Measurements from ENCODE around the gene MTA2.

Gene MTA2

GRCh38 chr11:62646825-62647608, 45.4 kb upstream of the MTA2 start:
- no peak overlapping the region for H3K27ac ChIP-seq (ENCODE audit: extremely low read depth, low read depth, low read length)
- peaks cover 3% of the 10 kb centered on the region; the same call in 1 of the 2 replicates for H3K4me1 ChIP-seq (ENCODE audit: control insufficient read depth, insufficient read depth, low read length)
- TF ChIP-seq ZNF341 (tag by site-specific recombination; IDR thresholded peaks at IDR 0.05; ENCODE audit: low read depth): peak; percentile 25; the same call in 1 of the 2 replicates
- TF ChIP-seq, protein P1, sequence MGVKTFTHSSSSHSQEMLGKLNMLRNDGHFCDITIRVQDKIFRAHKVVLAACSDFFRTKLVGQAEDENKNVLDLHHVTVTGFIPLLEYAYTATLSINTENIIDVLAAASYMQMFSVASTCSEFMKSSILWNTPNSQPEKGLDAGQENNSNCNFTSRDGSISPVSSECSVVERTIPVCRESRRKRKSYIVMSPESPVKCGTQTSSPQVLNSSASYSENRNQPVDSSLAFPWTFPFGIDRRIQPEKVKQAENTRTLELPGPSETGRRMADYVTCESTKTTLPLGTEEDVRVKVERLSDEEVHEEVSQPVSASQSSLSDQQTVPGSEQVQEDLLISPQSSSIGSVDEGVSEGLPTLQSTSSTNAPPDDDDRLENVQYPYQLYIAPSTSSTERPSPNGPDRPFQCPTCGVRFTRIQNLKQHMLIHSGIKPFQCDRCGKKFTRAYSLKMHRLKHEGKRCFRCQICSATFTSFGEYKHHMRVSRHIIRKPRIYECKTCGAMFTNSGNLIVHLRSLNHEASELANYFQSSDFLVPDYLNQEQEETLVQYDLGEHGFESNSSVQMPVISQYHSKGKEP (tag by site-specific recombination; IDR thresholded peaks at IDR 0.05): no peak
- ChIA-PET POLR2A (interaction anchor here (0.6 to 5.9 kb wide), 23 partner anchors 9 to 288 kb away, joined by 3 to 79 read pairs (median 4); partner anchors contain the start of genes B3GAT3, C11orf98, CSKMT and EEF1G), CTCF (no interaction called here)
- H3K4me3 ChIP-seq (ENCODE audit: low read depth, low read length): no peak overlapping the region
- H3K9me3 ChIP-seq (ENCODE audit: control insufficient read depth, insufficient read depth, low read depth, low read length): no peaks in the 10 kb centered on the region
- H3K36me3 ChIP-seq (ENCODE audit: control insufficient read depth in 2 of 2, insufficient read depth in 1 of 2, low read length in 2 of 2): peaks cover 5 to 57% of the 10 kb centered on the region in 2 experiments; a peak in 2 of 3 replicates

DNA sequence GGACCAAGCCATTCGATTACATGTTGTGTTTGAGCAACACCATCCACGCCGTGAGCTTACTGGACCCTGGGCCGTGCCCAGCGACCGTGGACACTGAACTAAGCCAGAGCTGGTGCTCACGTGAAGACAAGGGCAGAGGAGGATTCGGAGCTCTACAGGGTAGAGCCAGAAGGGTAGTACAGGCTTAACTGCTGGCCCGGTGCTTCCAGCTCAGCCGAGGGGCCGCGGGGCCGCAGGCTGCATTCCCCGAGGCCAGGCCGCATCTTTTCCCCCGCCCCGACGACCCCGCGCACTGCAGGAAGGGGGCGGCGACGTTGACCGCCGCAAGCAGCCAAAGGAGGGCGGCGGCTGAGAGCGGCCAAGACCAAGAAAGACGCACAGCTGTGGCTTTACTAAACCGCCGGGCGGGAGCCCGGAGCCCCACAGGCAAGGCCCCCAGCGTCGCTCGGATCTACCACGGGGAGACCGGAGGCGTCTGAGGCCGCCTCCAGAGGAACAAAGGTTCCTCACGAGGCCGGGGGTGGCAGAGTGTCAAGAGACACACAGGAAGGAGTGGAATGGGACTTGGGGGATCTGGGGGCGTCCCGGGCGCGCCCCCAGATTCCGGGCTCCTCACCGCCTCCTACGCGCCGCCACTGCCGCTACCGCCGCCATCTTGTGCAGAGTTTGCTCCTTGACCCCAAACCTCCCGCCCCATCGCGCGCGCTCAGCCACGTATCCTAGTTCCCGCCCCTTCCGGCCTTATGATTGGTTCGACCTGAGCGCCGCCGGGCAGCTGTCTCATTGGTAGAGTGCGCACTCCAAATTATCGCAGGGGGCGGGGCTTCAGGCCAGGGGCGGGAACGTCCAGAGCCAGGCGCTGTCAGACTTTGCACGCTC, 44.5 kb upstream of the MTA2 start, which contains the start of gene GANAB:
Gene GANAB (minus strand): TSS at position 668 of the 879 bp plus-strand sequence. CDS start 14 bp downstream, at position 654.
- H3K4me1 ChIP-seq (ENCODE audit: control insufficient read depth, insufficient read depth, low read length): peaks cover 3% of the 10 kb centered on the region; the same call in 1 of the 2 replicates
- POLR2A ChIA-PET: interaction anchor here (0.6 to 5.9 kb wide), 24 partner anchors 9 to 289 kb away, joined by 3 to 79 read pairs (median 4); partner anchors contain the start of genes B3GAT3, C11orf98, CSKMT and EEF1G
- H3K27ac ChIP-seq (ENCODE audit: extremely low read depth, low read depth, low read length): peak within 1 kb of the TSS; percentile 83
- no peaks in the 10 kb centered on the region for H3K9me3 ChIP-seq (ENCODE audit: control insufficient read depth, insufficient read depth, low read depth, low read length)
- CTCF ChIA-PET: interaction anchor here (0.9 to 1.5 kb wide), 3 partner anchors 9 to 85 kb away, joined by 3 to 5 read pairs (median 4); no protein-coding TSS in a partner anchor
- peaks cover 5 to 57% of the 10 kb centered on the region in 2 experiments; a peak in 2 of 3 replicates for H3K36me3 ChIP-seq (ENCODE audit: control insufficient read depth in 2 of 2, insufficient read depth in 1 of 2, low read length in 2 of 2)
- H3K4me3 ChIP-seq (ENCODE audit: low read depth, low read length): peak within 1 kb of the TSS; percentile 86
- TF ChIP-seq ZBTB1 (tag by site-specific recombination; IDR thresholded peaks at IDR 0.05): no peak
- peak; percentile 54; the same call in 1 of the 2 replicates for TF ChIP-seq ZSCAN30 (tag by site-specific recombination; IDR thresholded peaks at IDR 0.05)
- no peak for TF ChIP-seq ZNF391 (tag by site-specific recombination; IDR thresholded peaks at IDR 0.05; ENCODE audit: borderline replicate concordance, low read depth)
- peak; percentile 79 for TF ChIP-seq SP3 (tag by site-specific recombination; IDR thresholded peaks at IDR 0.05)
- no peak for TF ChIP-seq ZNF202 (tag by site-specific recombination; IDR thresholded peaks at IDR 0.05; ENCODE audit: borderline replicate concordance)
- TF ChIP-seq ZFHX2 (tag by site-specific recombination; conservative IDR thresholded peaks at IDR 0.05): peak; percentile 98
- TF ChIP-seq ZNF423 (tag by site-specific recombination; IDR thresholded peaks at IDR 0.05): no peak
- no peak for TF ChIP-seq ZNF404 (tag by site-specific recombination; IDR thresholded peaks at IDR 0.05)
- 0 out of 2 replicates have a peak, but pooled peaks have one; percentile 3 for TF ChIP-seq ZNF146 (tag by site-specific recombination; IDR thresholded peaks at IDR 0.05)
- TF ChIP-seq WT1 (tag by site-specific recombination; IDR thresholded peaks at IDR 0.05): 0 out of 2 replicates have a peak, but pooled peaks have one; percentile 34
- no peak for TF ChIP-seq ZNF37A (tag by site-specific recombination; IDR thresholded peaks at IDR 0.05)
- peak; percentile 35; the same call in 1 of the 2 replicates for TF ChIP-seq ZBTB8A (tag by site-specific recombination; IDR thresholded peaks at IDR 0.05)
- TF ChIP-seq ZIC2 (tag by site-specific recombination; IDR thresholded peaks at IDR 0.05): no peak
- TF ChIP-seq ZBTB10 (tag by site-specific recombination; IDR thresholded peaks at IDR 0.05): peak; percentile 84
- no peak for TF ChIP-seq ZNF155 (tag by site-specific recombination; IDR thresholded peaks at IDR 0.05)
- TF ChIP-seq, protein P2, sequence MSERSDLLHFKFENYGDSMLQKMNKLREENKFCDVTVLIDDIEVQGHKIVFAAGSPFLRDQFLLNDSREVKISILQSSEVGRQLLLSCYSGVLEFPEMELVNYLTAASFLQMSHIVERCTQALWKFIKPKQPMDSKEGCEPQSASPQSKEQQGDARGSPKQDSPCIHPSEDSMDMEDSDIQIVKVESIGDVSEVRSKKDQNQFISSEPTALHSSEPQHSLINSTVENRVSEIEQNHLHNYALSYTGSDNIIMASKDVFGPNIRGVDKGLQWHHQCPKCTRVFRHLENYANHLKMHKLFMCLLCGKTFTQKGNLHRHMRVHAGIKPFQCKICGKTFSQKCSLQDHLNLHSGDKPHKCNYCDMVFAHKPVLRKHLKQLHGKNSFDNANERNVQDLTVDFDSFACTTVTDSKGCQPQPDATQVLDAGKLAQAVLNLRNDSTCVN (tag by site-specific recombination; optimal IDR thresholded peaks at IDR 0.05): peak; percentile 76
- TF ChIP-seq PATZ1 (tag by site-specific recombination; IDR thresholded peaks at IDR 0.05): peak; percentile 70
- 0 out of 2 replicates have a peak, but pooled peaks have one; percentile 36 for TF ChIP-seq ZNF843 (tag by site-specific recombination; IDR thresholded peaks at IDR 0.05)
- TF ChIP-seq ZNF394 (tag by site-specific recombination; IDR thresholded peaks at IDR 0.05; ENCODE audit: borderline replicate concordance): no peak
- TF ChIP-seq ZNF629 (tag by site-specific recombination; IDR thresholded peaks at IDR 0.05): peak; percentile 31; the same call in 1 of the 2 replicates

Measured in HEK293 (cell line).